ENCODE measurements around the gene LGALS1.
"Not testable (repeated sequence)": the region's sequence is repeated elsewhere in the genome, so short reads cannot be mapped to it uniquely, and the experiment has no call there.

Gene LGALS1

GRCh38 chr22:37692627-37693285 lies 17.3 kb downstream of the LGALS1 start:
- no peak for DNase-seq

- not testable (repeated sequence) for DNase-seq
These were observed 18.7 kb downstream of the LGALS1 start for GRCh38 chr22:37694131-37694530.

GRCh38 chr22:37696260-37696656 lies 20.8 kb downstream of the LGALS1 start:
- not testable (repeated sequence) for DNase-seq

DNA sequence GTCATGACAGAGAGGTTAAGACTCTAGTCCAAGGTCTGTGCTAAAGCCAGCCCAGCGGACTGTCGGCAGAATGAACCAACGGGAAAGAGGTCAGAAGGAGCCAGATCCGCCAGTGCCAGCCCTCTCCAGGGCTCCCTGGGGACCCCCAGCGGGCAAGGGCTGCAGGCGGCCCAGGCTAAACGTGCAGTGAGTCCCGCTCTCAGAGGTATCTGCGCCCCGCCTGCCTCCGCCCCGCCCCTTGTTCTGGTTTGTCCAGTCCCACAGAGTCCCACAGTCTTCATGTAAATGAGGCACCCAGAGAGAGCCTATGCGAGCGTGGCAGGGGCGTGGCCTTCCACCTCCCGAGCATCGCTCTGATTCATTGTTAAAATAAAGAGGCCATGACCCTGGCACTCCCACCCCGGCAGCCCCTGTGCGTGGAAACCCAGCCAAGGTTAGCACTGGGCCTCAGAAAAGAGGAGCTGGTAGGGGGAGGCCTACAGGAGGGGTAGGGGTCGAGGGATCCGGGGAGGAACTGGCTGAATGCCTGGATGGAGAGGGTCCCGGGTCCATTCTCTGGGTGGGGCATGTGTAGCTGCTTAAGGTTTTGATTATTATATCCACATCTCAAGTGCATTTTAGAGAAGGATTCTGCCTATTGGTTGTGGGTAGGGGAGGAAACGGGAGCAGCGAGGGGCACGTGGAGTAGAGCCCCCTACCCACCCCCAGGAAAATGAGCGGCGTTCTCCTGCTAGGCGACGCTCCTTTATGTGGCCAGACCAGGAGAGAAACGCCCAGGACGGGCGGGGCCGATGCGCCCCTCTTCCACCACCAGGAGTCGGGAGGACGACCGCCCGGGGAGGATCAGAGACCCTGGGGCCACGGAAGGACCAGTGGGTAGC lies 21.5 kb downstream of the LGALS1 start, which contains the start of gene TRIOBP:
TRIOBP (plus strand) TSS at position 392 of the 881 bp plus-strand sequence. CDS start 4,318 bp downstream, outside the sequence.
- peak; percentile 62 for DNase-seq

DNA sequence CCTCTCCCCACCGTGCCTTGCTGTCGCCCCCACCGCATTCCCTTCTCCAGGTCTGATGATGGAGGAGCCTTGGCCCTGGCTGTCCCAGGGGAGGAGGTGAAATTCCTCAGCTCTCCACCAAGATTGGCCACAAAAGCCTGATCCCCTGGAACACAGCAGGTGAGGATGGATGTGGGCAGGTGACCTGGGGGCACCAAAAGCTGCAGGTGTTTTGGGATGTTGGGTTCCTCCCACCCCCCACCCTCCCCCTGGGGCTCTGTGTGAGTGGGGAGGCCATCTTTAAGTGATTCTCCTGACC lies 22.1 kb downstream of the LGALS1 start:
- DNase-seq, result no peak

GRCh38 chr22:37701141-37701786 lies 25.8 kb downstream of the LGALS1 start:
- no peak for DNase-seq

GRCh38 chr22:37703906-37704305 lies 28.5 kb downstream of the LGALS1 start:
- no peak for DNase-seq

DNA sequence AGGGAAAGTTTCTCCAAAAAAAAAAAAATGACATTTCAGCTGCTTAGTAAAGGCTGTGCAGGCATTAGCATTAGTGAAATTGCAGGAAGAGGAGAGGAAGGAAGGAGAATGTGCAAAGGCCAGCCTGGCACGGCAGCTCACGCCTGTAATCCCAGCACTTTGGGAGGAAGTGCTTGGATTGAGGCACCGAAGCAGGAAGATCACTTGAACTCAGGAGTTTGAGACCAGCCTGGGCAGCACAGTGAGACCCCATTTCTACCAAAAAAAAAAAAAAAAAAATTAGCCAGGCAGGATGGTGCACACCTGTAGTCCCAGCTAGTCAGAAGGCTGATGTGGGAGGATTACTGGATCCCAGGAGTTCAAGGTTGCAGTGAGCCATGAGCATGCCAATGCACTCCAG lies 29.2 kb downstream of the LGALS1 start:
- DNase-seq, result no peak

- no peak for DNase-seq
These were observed 29.8 kb downstream of the LGALS1 start for GRCh38 chr22:37705205-37705604.

DNA sequence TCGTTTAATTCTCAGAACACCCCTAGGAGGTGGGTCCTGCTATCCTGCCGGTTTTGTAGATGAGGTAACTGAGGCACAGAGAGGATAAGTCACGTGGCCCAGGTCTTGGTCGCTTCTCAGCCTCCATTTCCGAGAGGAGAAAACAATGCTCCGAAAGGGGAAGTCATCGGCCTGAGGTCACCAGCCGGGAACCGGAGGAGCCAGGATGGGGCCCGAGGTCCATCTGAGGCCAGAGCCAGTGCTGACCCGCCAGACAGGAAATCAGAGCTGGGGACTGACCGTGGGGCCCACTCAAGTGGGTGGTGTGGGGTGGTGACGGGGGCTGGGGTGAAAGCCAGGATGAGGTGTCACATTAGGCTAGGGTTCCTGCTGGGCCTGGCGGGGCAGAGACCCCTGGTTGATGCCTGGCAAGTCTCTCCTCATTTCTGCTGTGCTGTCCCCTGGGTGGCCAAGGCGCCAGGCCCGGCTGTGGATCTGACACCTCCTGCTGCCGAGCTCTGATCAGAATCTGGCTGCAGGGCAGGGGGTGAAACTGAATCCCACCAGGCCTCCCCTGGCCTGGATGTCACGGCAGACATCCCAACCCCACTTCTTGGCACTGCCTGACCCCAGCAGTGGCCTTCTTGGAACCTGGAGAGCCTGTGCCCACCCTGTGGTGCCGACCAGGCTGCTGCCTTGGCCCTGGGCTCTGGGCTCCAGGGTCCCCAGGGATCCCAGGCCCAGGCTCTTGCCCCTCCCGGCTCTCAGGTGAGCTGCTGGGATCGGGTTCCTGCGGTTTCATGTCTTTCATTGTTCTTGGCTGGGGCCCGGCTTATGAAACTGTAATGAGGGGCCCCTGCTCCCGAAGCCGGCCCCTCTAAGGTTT lies 33.4 kb downstream of the LGALS1 start:
- DNase-seq, result no peak

- DNase-seq, result no peak
These were observed 34.0 kb downstream of the LGALS1 start for GRCh38 chr22:37709445-37709765.

- no peak for DNase-seq
These were observed 35.2 kb downstream of the LGALS1 start for GRCh38 chr22:37710675-37711074.

DNA sequence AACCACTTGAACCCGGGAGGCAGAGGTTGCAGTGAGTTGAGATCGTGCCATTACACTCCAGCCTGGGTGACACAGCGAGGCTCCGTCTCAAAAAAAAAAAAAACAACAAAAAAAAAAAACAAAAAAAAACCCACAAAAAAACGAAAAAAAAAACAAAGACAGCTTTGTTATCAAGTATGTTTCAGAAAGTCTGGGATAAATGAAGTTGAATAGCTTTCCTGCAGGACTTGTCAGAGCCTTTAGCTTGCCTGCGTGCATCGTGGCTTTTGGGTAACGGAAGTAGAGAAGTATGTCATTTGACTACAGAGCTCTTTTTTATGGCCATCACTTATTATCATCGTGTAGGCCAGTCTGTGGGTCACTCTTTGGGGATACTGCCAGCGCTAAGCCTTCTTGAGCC lies 36.1 kb downstream of the LGALS1 start:
- DNase-seq, result no peak

- no peak for DNase-seq
These were observed 38.3 kb downstream of the LGALS1 start for GRCh38 chr22:37713761-37714160.

DNA sequence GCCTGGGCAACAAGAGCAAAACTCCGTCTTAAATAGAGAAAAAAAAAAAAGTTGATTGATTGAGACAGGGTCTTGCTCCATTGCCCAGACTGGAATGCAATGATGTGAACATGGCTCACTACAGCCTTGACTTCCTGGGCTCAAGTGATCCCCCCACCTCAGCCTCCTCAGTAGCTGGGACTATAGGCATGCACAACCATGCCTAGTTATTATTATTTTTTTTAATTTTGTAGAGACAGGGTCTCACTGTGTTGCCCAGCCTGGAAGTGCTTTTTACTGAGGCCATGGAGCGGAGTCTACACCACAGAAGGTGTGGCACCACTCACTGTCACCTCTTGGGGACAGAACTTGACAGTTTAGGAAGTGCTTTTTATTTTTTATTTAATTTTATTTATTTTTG lies 39.2 kb downstream of the LGALS1 start:
- no peak for DNase-seq

DNA sequence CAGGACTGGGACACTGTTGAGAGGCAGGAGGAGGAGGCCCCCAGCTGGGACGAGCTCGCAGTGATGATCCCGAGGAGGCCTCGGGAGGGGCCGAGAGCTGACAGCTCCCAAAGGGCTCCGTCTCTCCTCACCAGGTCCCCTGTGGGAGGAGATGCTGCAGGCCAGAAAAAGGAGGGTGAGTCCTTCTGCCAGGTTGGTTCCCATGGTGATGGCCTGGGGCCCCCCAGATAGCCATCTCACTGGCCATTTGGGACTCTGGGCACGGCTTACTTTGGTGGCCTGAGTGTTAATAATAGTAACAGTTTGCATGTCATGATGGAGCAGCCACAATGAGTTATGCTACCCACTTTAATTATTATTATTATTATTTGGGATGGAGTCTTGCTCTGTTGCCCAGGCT lies 40.3 kb downstream of the LGALS1 start:
- no peak for DNase-seq

- DNase-seq, result no peak
These were observed 41.3 kb downstream of the LGALS1 start for GRCh38 chr22:37716708-37717107.

GRCh38 chr22:37717235-37717634 lies 41.8 kb downstream of the LGALS1 start:
- not testable (repeated sequence) for DNase-seq

DNA sequence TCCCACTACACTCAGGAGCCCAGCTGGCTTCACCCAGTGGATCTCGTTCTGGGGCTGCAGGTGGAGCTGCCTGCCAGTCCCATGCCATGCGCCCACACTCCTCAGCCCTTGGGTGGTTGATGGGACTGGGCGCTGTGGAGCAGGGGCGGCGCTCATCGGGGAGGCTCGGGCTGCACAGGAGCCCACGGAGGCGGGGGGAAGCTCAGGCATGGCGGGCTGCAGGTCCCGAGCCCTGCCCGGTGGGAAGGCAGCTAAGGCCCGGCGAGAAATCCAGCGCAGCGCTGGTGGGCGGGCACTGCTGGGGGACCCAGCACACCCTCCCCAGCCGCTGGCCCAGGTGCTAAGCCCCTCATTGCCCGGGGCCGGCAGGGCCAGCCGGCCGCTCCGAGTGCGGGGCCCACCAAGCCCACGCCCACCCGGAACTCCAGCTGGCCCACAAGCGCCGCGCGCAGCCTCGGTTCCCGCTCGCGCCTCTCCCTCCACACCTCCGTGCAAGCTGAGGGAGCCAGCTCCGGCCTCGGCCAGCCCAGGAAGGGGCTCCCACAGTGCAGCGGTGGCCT lies 42.4 kb downstream of the LGALS1 start:
- not testable (repeated sequence) for DNase-seq

GRCh38 chr22:37725551-37726240 lies 50.3 kb downstream of the LGALS1 start:
- DNase-seq, result no peak

- no peak for DNase-seq
These were observed 50.9 kb downstream of the LGALS1 start for GRCh38 chr22:37726241-37726887.
